ENCODE results near the gene SMDT1.
"Not testable (repeated sequence)": the region's sequence is repeated elsewhere in the genome, so short reads cannot be mapped to it uniquely, and the experiment has no call there.

GRCh38 chr22:42128007-42128406 lies 48.5 kb downstream of the SMDT1 start:
- not testable (repeated sequence) for TF ChIP-seq POLR2A (IDR thresholded peaks at IDR 0.05; ENCODE audit: low read depth, low read length); POLR2AphosphoS5 (IDR thresholded peaks at IDR 0.05; ENCODE audit: insufficient read depth, low read depth, low read length); EZH2 (IDR thresholded peaks at IDR 0.05; ENCODE audit: borderline replicate concordance, low read depth, low read length, severe bottlenecking)
- TF ChIP-seq, protein P1, sequence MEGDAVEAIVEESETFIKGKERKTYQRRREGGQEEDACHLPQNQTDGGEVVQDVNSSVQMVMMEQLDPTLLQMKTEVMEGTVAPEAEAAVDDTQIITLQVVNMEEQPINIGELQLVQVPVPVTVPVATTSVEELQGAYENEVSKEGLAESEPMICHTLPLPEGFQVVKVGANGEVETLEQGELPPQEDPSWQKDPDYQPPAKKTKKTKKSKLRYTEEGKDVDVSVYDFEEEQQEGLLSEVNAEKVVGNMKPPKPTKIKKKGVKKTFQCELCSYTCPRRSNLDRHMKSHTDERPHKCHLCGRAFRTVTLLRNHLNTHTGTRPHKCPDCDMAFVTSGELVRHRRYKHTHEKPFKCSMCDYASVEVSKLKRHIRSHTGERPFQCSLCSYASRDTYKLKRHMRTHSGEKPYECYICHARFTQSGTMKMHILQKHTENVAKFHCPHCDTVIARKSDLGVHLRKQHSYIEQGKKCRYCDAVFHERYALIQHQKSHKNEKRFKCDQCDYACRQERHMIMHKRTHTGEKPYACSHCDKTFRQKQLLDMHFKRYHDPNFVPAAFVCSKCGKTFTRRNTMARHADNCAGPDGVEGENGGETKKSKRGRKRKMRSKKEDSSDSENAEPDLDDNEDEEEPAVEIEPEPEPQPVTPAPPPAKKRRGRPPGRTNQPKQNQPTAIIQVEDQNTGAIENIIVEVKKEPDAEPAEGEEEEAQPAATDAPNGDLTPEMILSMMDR (IDR thresholded peaks at IDR 0.05; ENCODE audit: extremely low read depth in 1 of 2, insufficient read depth in 1 of 2, low read depth in 1 of 2, low read length in 2 of 2) = not testable (repeated sequence)
- TF ChIP-seq, protein P2, sequence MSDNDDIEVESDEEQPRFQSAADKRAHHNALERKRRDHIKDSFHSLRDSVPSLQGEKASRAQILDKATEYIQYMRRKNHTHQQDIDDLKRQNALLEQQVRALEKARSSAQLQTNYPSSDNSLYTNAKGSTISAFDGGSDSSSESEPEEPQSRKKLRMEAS (IDR thresholded peaks at IDR 0.05; ENCODE audit: insufficient read depth, insufficient read length) = not testable (repeated sequence)
